HepG2 (cell line): Measurements from ENCODE around the gene EIF4E1B. TPM values are rescaled to one million over a fixed set of nuclear protein-coding genes. Genes with fewer than 3 reads are reported as not detected.

ENCODE experiments used
- ATAC-seq: fragments of 200-7000 bp; cut with Tn5 transposase; 3 replicates; pipeline ENCODE4 v1.9.1; 2020; ENCODE audit warnings: mild to moderate bottlenecking, moderate library complexity
- BruUV-seq: library from RNA; stranded (reverse); fragments of 400-500 nt; replicated peaks from 2 replicates; lab custom pipeline; 2021; lab: Mats Ljungman, UMichigan
- CTCF ChIA-PET: fragments of 300-600 bp; formaldehyde crosslinking; extraction: SDS; loops from one replicate; lab custom pipeline; 2021; ENCODE audit warnings: low total read pairs, inconsistent platforms, low intra/inter-chr PET ratio; lab: Yijun Ruan, JAX
- POLR2A ChIA-PET: fragments of 350-600 bp; sonication (Branson Sonifier 250); formaldehyde crosslinking; loops from one replicate; lab custom pipeline; 2020; ENCODE audit warnings: antibody characterized with exemption, inconsistent platforms; lab: Yijun Ruan, JAX
- DNase-seq: peaks from one replicate; pipeline ENCODE4 v3.0.0-alpha.2; 2015; ENCODE audit warnings: low spot score
- FAIRE-seq: peaks from 3 replicates; lab custom pipeline; 2011; peaks lifted over from hg19 to GRCh38; lab: Jason Lieb, UNC
- H2AFZ ChIP-seq: one replicate; pipeline ENCODE4 v1.6.1; 2011; ENCODE audit warnings: low read length, inconsistent platforms
- H3K27ac ChIP-seq: fragments of 300-600 bp; 3 replicates; pipeline ENCODE4 v1.8.0; 2011; ENCODE audit warnings: mixed run types, mild to moderate bottlenecking, mixed read lengths, low read length, inconsistent platforms; ENCODE audit not compliant: insufficient read depth; ENCODE audit errors: extremely low read length
- H3K27me3 ChIP-seq, 2 experiments: fragments of 200-600 bp in 1 of 2; 2 replicates in 1 of 2; 3 replicates in 1 of 2; pipeline versions ENCODE4 v1.6.0 to v1.8.0; 2011; ENCODE audit warnings: low read length in 2 of 2, mild to moderate bottlenecking in 2 of 2, moderate library complexity in 2 of 2, inconsistent platforms in 1 of 2; ENCODE audit not compliant: insufficient read depth in 2 of 2, control insufficient read depth in 1 of 2
- H3K36me3 ChIP-seq, 2 experiments: fragments of 200-600 bp in 1 of 2; replicated peaks in 1 of 2; 2 replicates in 1 of 2; 3 replicates in 1 of 2; pipeline versions ENCODE4 v1.5.1 to v1.8.0; 2011; ENCODE audit warnings: low read length in 2 of 2, inconsistent platforms in 1 of 2; ENCODE audit not compliant: insufficient read depth in 2 of 2, control insufficient read depth in 1 of 2
- H3K4me1 ChIP-seq: 2 replicates; pipeline ENCODE4 v1.5.1; 2012; ENCODE audit warnings: low read length, inconsistent platforms; ENCODE audit not compliant: insufficient read depth
- H3K4me2 ChIP-seq: 2 replicates; pipeline ENCODE4 v1.6.0; 2011; ENCODE audit warnings: low read depth, low read length, inconsistent platforms
- H3K4me3 ChIP-seq, 3 experiments: fragments of 200-600 bp in 1 of 3; sonication (generic), shearing (Covaris generic) in 1 of 3; replicated peaks in 1 of 3; 2 replicates each; pipeline ENCODE4 v1.5.1; 2011 to 2016; ENCODE audit warnings: low read length in 3 of 3, inconsistent platforms in 2 of 3, low read depth in 2 of 3, mild to moderate bottlenecking in 2 of 3, control low read depth in 1 of 3, mixed read lengths in 1 of 3; ENCODE audit not compliant: insufficient read depth in 1 of 3
- H3K79me2 ChIP-seq: one replicate; pipeline ENCODE4 v1.6.1; 2011; ENCODE audit warnings: low read length, inconsistent platforms; ENCODE audit not compliant: insufficient read depth
- H3K9ac ChIP-seq: 2 replicates; pipeline ENCODE4 v1.6.0; 2011; ENCODE audit warnings: mild to moderate bottlenecking, low read depth, low read length, inconsistent platforms; ENCODE audit not compliant: insufficient read depth
- H3K9me3 ChIP-seq: 2 replicates; pipeline ENCODE4 v1.5.1; 2012; ENCODE audit warnings: mild to moderate bottlenecking, low read length
- H4K20me1 ChIP-seq: 2 replicates; pipeline ENCODE4 v1.6.0; 2011; ENCODE audit warnings: inconsistent platforms, mild to moderate bottlenecking, low read length, moderate library complexity; ENCODE audit not compliant: insufficient read depth
- ELF3 ChIP-seq: IDR thresholded peaks from 2 replicates; pipeline ENCODE4 v1.6.1; 2016; ENCODE audit warnings: missing genetic modification reagents, missing compliant biosample characterization
- GTF2F1 ChIP-seq: fragments of 150-350 bp; IDR thresholded peaks from 2 replicates; pipeline ENCODE4 v1.6.1; 2014; ENCODE audit warnings: low read length
- SRY ChIP-seq: sonication (generic); formaldehyde crosslinking; IDR thresholded peaks from 2 replicates; pipeline ENCODE4 v1.8.0; 2022; ENCODE audit warnings: mild to moderate bottlenecking, missing genetic modification reagents
- whole genome bisulfite sequencing: methylation state at CpG from one replicate; pipeline ENCODE4 v1.1.6; 2017; ENCODE audit warnings: low lambda C conversion rate; 5-methylcytosine and 5-hydroxymethylcytosine counted together
- in situ Hi-C: cut with HindIII; loops from 2 replicates; pipeline ENCODE4 v1.10.0; 2017; ENCODE audit warnings: low pct_unique_long_range_greater_than_20kb; ENCODE audit not compliant: extremely low pct_ligation_motif_present
- intact Hi-C: fragments of 100-400 bp; cut with micrococcal nuclease; formaldehyde crosslinking; loops from one replicate; pipeline ENCODE4 v1.10.0; 2022; ENCODE audit not compliant: unreplicated experiment
- polyA plus RNA-seq, 8 experiments: library from polyadenylated mRNA; depleted of rRNA in 3 of 8; stranded (reverse) in 7 of 8; unstranded in 1 of 8; fragments of >200 nt; fragmentation: Illumina TruSeq in 4 of 8; extraction: Trizol in 4 of 8; gene quantifications; 2 replicates each; pipeline versions ENCODE4 v1.2.1 to v1.2.3, GENCODE V29; 2011 to 2016; ENCODE audit warnings: low read depth in 4 of 8, missing spikeins in 1 of 8, mixed read lengths in 1 of 8; ENCODE audit not compliant: insufficient read depth in 1 of 8
- total RNA-seq, 5 experiments: library from RNA; depleted of rRNA; stranded (reverse); fragments of >200 nt; fragmentation: Illumina TruSeq; extraction: Trizol; gene quantifications; 2 replicates each; pipeline ENCODE4 v1.2.3, GENCODE V29; 2016; ENCODE audit warnings: low read depth in 1 of 5
- TF ChIP-seq, protein P1 (sequence below): sonication (generic); formaldehyde crosslinking; IDR thresholded peaks from 2 replicates; pipeline ENCODE4 v1.5.0; 2020; ENCODE audit warnings: mild to moderate bottlenecking, missing genetic modification reagents
- TF ChIP-seq, protein P2 (sequence below): sonication (generic); formaldehyde crosslinking; IDR thresholded peaks from 2 replicates; pipeline ENCODE4 v1.4.0; 2020; ENCODE audit warnings: missing genetic modification reagents

EIF4E1B gene
- total and polyA plus RNA-seq, 2 of the 13 experiments (the other 11 are each of a cell fraction or from before 2014, with no cell fraction given) = not detected

DNA sequence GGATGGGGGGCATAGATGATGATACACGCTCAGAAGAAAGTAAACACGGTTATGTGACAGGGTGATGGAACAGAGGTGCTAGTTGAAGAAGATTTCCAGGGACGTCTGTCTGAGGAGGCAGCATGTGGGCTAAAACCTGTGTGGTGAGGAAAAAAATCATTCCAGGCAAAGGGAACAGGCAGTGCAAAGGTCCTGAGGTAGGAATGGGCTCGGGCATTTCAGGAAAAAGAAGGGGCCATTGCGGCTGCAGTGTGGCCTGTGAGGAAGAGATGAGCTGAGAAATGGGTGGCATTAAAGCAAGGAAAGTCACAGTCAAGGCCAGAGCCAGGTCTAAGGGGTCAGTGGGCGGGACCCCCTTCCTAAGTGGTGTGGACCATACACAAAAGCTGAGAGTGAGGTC is 35.0 kb downstream of the EIF4E1B start:
- ATAC-seq (no peak), FAIRE-seq (no peak), DNase-seq (no peak)
- CTCF ChIA-PET = no interaction called here
- Histone ChIP-seq H3K9ac (no peak overlapping the region), H3K4me1 (no peaks in the 10 kb centered on the region), H3K9me3 (no peaks in the 10 kb centered on the region), H4K20me1 (no peaks in the 10 kb centered on the region), H2AFZ (no peak overlapping the region), H3K27me3 (peaks cover 5 to 15% of the 10 kb centered on the region in 2 experiments; a peak in 4 of 5 replicates), H3K4me2 (no peak overlapping the region), H3K36me3 (no peaks in the 10 kb centered on the region), H3K27ac (no peak overlapping the region), H3K4me3 (no peak overlapping the region), H3K79me2 (no peaks in the 10 kb centered on the region)
- no TSS peak for BruUV-seq
- 29% methylated on average over 6 of the region's 6 CpGs for WGBS
- in situ Hi-C loops (loop anchor here (10.0 kb wide), 1 partner anchor 289 kb away; no protein-coding TSS in a partner anchor), intact Hi-C loops (no loop called here)
- POLR2A ChIA-PET = no interaction called here
- TF ChIP-seq, protein P1, sequence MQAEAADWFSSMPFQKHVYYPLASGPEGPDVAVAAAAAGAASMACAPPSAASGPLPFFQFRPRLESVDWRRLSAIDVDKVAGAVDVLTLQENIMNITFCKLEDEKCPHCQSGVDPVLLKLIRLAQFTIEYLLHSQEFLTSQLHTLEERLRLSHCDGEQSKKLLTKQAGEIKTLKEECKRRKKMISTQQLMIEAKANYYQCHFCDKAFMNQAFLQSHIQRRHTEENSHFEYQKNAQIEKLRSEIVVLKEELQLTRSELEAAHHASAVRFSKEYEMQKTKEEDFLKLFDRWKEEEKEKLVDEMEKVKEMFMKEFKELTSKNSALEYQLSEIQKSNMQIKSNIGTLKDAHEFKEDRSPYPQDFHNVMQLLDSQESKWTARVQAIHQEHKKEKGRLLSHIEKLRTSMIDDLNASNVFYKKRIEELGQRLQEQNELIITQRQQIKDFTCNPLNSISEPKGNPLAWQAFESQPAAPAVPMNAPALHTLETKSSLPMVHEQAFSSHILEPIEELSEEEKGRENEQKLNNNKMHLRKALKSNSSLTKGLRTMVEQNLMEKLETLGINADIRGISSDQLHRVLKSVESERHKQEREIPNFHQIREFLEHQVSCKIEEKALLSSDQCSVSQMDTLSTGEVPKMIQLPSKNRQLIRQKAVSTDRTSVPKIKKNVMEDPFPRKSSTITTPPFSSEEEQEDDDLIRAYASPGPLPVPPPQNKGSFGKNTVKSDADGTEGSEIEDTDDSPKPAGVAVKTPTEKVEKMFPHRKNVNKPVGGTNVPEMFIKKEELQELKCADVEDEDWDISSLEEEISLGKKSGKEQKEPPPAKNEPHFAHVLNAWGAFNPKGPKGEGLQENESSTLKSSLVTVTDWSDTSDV (CRISPR knock-in tag) = no peak
- TF ChIP-seq SRY (no peak), GTF2F1 (no peak), ELF3 (no peak)
- TF ChIP-seq, protein P2, sequence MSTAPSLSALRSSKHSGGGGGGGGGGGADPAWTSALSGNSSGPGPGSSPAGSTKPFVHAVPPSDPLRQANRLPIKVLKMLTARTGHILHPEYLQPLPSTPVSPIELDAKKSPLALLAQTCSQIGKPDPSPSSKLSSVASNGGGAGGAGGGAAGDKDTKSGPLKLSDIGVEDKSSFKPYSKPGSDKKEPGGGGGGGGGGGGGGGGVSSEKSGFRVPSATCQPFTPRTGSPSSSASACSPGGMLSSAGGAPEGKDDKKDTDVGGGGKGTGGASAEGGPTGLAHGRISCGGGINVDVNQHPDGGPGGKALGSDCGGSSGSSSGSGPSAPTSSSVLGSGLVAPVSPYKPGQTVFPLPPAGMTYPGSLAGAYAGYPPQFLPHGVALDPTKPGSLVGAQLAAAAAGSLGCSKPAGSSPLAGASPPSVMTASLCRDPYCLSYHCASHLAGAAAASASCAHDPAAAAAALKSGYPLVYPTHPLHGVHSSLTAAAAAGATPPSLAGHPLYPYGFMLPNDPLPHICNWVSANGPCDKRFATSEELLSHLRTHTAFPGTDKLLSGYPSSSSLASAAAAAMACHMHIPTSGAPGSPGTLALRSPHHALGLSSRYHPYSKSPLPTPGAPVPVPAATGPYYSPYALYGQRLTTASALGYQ (CRISPR knock-in tag) = no peak
